HG03066 (cell line): Measurements from ENCODE around the gene THADA.
"Not testable (repeated sequence)": the region's sequence is repeated elsewhere in the genome, so short reads cannot be mapped to it uniquely, and the experiment has no call there.

Source experiments
- ATAC-seq: cut with Tn5 transposase; IDR thresholded peaks from one replicate; pipeline ENCODE4 v1.9.1; 2021; ENCODE audit warnings: low read depth; ENCODE audit not compliant: unreplicated experiment

THADA gene

GRCh38 chr2:43307973-43308372 lies 287.9 kb downstream of the THADA start:
- no peak for ATAC-seq

- no peak for ATAC-seq
Observed at GRCh38 chr2:43307046-43307445, 288.8 kb downstream of the THADA start.

GRCh38 chr2:43306197-43306596 lies 289.6 kb downstream of the THADA start:
- no peak for ATAC-seq

- no peak for ATAC-seq
Observed at GRCh38 chr2:43305517-43305916, 290.3 kb downstream of the THADA start.

- no peak for ATAC-seq
Observed at GRCh38 chr2:43305012-43305411, 290.8 kb downstream of the THADA start.

DNA sequence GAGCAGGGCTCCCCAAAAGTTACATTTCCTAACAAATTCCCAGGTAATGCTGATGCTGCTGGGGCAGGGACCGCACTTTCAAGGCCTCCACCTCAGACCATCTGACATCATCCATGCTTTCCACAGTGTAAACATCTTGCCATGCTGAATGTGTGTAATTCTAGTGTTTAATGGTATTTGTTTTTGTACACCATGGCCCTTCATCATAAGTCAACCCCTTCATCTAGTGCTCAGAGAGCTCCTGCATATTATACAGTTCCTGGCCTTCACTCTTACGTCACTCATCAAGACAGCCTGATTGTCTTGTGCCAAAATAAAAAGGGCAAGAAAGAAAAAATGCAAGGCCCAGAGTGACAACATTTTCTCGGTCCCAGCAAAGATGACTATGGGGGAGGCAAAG lies 291.9 kb downstream of the THADA start:
- no peak for ATAC-seq

DNA sequence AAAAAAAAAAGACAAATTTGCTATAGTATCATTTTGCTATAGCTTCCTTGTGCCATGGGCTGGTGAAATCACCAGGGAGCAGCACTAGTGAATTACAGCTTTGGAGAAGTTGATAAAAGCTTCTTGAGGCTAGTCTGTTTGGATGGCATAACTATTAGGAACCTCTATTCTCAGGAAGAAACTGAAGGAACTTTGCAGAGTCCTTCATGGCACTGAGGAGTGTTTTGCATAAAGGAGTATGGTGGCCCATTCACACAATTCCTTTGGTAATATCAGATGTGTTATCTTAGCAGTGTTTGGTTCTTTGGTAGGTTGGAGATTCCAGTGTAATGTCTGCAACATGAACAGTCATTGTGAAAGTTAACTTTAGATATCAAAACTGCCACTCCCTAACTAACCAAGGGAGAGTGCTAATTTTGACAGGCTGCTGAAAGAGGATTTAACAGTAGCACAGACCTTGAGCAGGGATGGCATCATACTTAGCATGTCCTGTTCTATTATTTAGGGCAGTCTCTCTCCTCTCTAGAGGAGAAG lies 292.8 kb downstream of the THADA start:
- no peak for ATAC-seq

- ATAC-seq = no peak
Observed at GRCh38 chr2:43302182-43302960, 293.5 kb downstream of the THADA start.

DNA sequence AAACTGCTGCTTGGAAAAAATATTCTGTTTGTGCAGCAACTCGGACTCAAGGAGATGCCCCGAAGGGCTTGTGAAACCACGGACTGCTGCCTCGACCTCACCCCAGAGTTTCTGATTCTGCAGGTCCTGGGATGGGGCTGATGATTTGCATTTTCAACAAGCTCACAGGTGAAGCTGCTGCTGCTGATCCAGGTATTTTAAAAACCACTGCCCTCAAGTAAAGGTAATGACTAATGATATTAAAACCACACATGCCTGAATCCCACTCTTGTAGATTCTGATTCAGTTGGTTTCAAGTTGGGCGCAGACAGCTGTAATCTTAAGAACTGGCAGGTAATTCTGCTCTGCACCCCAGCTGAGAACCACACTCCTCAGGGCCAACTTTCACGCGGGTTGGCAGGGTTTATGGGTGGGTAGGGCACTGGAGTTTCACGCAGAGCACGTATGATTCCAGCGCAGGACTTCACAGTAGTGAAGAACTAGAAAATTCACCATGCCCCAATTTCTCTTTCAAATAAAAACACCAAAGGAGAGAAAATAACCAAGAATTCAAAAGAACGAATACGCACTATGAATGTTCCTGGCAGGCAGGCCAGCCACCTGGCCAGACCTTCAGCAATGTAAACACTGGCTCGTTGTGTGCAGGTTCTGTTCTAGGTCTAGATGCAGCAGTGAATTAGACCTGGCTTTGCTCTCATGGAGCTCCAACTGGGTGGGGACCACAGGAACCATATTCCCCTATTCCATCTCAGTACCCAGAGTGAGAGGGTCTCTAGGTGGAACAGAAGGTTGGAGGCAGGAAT lies 294.9 kb downstream of the THADA start:
- no peak for ATAC-seq

GRCh38 chr2:43300222-43300621 lies 295.6 kb downstream of the THADA start:
- ATAC-seq = no peak

DNA sequence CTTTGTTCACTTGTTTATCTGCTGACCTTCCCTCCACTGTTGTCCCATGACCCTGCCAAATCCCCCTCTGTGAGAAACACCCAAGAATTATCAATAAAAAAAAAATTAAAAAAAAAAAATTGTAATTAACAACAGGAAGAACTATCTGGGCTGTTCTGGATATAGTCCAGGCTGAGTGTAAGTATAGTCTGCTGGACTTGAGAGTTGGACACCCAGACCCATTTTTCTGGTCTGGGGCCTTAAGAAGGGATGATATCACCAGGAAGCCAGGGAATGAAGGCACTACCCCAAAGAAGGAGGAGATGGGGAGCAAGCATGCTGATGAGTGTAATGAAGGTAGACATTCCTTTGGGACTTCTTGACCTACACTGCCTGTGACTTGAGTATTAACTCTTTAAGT lies 297.3 kb downstream of the THADA start:
- ATAC-seq = no peak

- ATAC-seq = not testable (repeated sequence)
Observed at GRCh38 chr2:43297740-43298139, 298.1 kb downstream of the THADA start.

DNA sequence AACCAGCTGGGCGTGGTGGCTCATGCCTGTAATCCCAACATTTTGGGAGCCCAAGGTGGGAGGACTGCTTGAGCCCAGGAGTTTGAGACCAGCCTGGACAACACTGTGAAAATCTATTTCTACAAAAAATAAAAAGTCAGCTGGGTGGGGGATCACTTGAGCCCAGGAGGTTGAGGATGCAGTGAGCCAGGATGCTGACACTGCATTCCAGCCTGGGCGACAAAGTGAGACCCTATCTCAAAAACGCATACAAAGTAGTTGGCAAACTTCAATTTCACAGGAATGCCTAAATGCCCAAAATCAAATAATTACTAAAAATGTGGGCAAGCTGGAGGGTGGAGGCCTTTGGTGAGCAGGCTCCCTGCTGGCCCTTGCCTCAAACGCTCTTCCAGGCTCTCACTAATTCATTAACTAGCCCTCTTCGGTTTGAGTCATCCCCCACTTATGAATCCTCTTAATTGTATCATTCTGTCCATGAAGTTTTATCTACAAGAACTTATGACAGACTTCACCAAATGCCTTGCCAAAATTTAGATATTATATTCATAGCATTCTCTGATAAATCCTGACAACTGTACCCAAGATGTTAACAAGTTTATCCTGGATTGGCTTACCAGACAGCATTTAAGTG lies 300.8 kb downstream of the THADA start:
- ATAC-seq = no peak

- ATAC-seq = peak; percentile 100
Observed at GRCh38 chr2:43293744-43294695, 301.8 kb downstream of the THADA start.

GRCh38 chr2:43292851-43293743 lies 302.7 kb downstream of the THADA start:
- no peak for ATAC-seq

GRCh38 chr2:43292297-43292696 lies 303.5 kb downstream of the THADA start:
- no peak for ATAC-seq

DNA sequence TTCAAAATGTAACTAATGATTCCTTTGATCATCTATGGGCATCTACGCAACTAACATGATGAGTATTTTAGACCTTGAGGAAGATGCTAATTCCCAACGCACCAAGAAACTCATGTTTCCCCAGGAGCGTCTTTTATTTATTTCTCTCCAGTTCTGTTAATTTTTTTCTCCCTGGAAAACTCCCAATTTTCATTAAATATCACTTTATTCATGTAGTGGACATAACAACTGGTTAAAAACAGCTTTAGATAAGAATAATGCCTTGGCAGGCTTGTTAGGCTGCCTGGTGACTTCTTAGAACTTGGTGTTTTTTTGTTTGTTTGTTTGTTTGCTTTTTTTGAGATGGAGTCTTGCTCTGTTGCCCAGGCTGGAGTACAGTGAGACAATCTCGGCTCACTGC lies 306.5 kb downstream of the THADA start:
- ATAC-seq = no peak

- no peak for ATAC-seq
Observed at GRCh38 chr2:43288417-43289305, 307.2 kb downstream of the THADA start.
